Activated B cell treated with CpG ODN at 0.5 μM for 24 hours (primary cell): ENCODE measurements around the gene FHAD1. TPM values are rescaled to one million over a fixed set of nuclear protein-coding genes. Genes with fewer than 3 reads are reported as not detected.

Experiments used
- ATAC-seq: fragments of 200-7000 bp; cut with Tn5 transposase; one replicate; pipeline ENCODE4 v1.10.0; 2021; ENCODE audit warnings: low read depth, mild to moderate bottlenecking, moderate library complexity
- CTCF ChIA-PET: fragments of 350-600 bp; sonication (Branson Sonifier 250); formaldehyde crosslinking; loops from one replicate; lab custom pipeline; 2021; ENCODE audit warnings: antibody characterized with exemption; lab: Charles Lee
- POLR2A ChIA-PET: fragments of 350-600 bp; sonication (Branson Sonifier 250); formaldehyde crosslinking; loops from one replicate; lab custom pipeline; 2021; ENCODE audit warnings: antibody characterized with exemption; lab: Charles Lee
- DNase-seq: peaks from one replicate; pipeline ENCODE4 v3.0.0; 2022
- H3K27ac Mint-ChIP-seq: one replicate; pipeline ENCODE4 v1.8.0; 2020; ENCODE audit warnings: mixed read lengths
- H3K27me3 Mint-ChIP-seq: one replicate; pipeline ENCODE4 v1.8.0; 2021; ENCODE audit warnings: mixed read lengths
- H3K36me3 Mint-ChIP-seq: one replicate; pipeline ENCODE4 v1.8.0; 2021; ENCODE audit warnings: low read depth, mixed read lengths
- H3K4me1 Mint-ChIP-seq: one replicate; pipeline ENCODE4 v1.8.0; 2021; ENCODE audit warnings: mixed read lengths
- H3K4me3 Mint-ChIP-seq: one replicate; pipeline ENCODE4 v1.8.0; 2020; ENCODE audit warnings: mild to moderate bottlenecking, mixed read lengths
- H3K9me3 Mint-ChIP-seq: one replicate; pipeline ENCODE4 v1.8.0; 2020; ENCODE audit warnings: mixed read lengths
- CTCF ChIP-seq: fragments of 200-600 bp; IDR thresholded peaks from one replicate; pipeline ENCODE4 v1.8.0; 2022; ENCODE audit warnings: antibody characterized with exemption, mild to moderate bottlenecking
- intact Hi-C: fragments of 100-400 bp; cut with micrococcal nuclease; formaldehyde crosslinking; loops from one replicate; pipeline ENCODE4 v1.15.1; 2024
- total RNA-seq: library from RNA; stranded (reverse); gene quantifications from 2 replicates; pipeline ENCODE4 v1.2.3, GENCODE V29; 2022

Gene FHAD1
- total RNA-seq, 1 donor from 2014 or later: not detected

DNA sequence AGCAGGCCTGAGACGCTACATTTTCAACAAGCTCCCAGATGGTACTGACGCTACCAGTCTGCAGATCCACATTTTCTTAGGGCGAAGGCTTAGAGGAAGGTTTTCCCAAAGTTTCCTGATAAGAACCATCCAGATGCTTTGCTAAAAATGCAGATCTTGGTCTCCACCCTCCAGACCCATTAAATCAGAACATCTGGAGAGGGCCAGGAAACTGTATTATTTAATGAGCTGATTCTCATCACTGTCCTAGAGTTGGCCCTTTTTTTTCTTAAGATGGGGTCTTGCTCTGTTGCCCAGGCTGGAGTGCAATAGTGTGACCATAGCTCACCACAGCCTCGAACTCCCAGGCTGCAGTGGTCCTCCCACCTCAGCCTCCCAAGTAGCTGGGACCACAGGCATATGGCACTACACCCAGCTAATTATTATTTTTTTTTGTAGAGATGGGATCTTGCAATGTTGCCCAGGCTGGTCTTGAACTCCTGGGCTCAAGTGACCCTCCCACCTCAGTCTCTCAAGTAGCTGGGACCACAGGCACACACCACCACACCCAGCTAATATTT, 95.5 kb downstream of the FHAD1 start:
- H3K4me1 Mint-ChIP-seq: peaks cover 12% of the 10 kb centered on the region
- CTCF ChIA-PET: no interaction called here

GRCh38 chr1:15343099-15343498, 96.1 kb downstream of the FHAD1 start:
- no peaks in the 10 kb centered on the region for H3K36me3 Mint-ChIP-seq
- H3K27me3 Mint-ChIP-seq: peaks cover 34% of the 10 kb centered on the region
- ChIA-PET POLR2A (interaction anchor here (0.6 kb wide), 1 partner anchor 260 kb away, joined by 4 read pairs; no protein-coding TSS in a partner anchor), CTCF (no interaction called here)
- intact Hi-C loops: no loop called here
- H3K4me1 Mint-ChIP-seq: peaks cover 12% of the 10 kb centered on the region
- H3K4me3 Mint-ChIP-seq: no peak overlapping the region
- ATAC-seq: no peak
- no peak for TF ChIP-seq CTCF
- DNase-seq: no peak
- no peak overlapping the region for H3K27ac Mint-ChIP-seq
- H3K9me3 Mint-ChIP-seq: no peaks in the 10 kb centered on the region

More for the DNA sequence above, 95.5 kb downstream of the FHAD1 start:
- POLR2A ChIA-PET: interaction anchor here (0.6 kb wide), 1 partner anchor 261 kb away, joined by 4 read pairs; no protein-coding TSS in a partner anchor
- DNase-seq (no peak), ATAC-seq (no peak)
- Mint-ChIP-seq H3K36me3 (no peaks in the 10 kb centered on the region), H3K27ac (no peak overlapping the region), H3K9me3 (no peaks in the 10 kb centered on the region), H3K4me3 (no peak overlapping the region), H3K27me3 (peaks cover 31% of the 10 kb centered on the region)
- intact Hi-C loops: no loop called here
- TF ChIP-seq CTCF: no peak

- Mint-ChIP-seq H3K4me3 (no peak overlapping the region), H3K9me3 (no peaks in the 10 kb centered on the region), H3K36me3 (no peaks in the 10 kb centered on the region), H3K27ac (no peak overlapping the region), H3K4me1 (peaks cover 12% of the 10 kb centered on the region), H3K27me3 (peaks cover 28% of the 10 kb centered on the region)
- DNase-seq: no peak
- intact Hi-C loops: no loop called here
- POLR2A ChIA-PET: no interaction called here
- no peak for TF ChIP-seq CTCF
- CTCF ChIA-PET: no interaction called here
- ATAC-seq: no peak
Measured at GRCh38 chr1:15343729-15344128, 96.7 kb downstream of the FHAD1 start.

GRCh38 chr1:15344380-15344779, 97.4 kb downstream of the FHAD1 start:
- Mint-ChIP-seq H3K27me3 (peaks cover 31% of the 10 kb centered on the region), H3K9me3 (no peaks in the 10 kb centered on the region), H3K4me3 (no peak overlapping the region), H3K4me1 (peaks cover 12% of the 10 kb centered on the region), H3K36me3 (no peaks in the 10 kb centered on the region), H3K27ac (no peak overlapping the region)
- ATAC-seq: no peak
- no peak for TF ChIP-seq CTCF
- CTCF ChIA-PET: no interaction called here
- intact Hi-C loops: no loop called here
- POLR2A ChIA-PET: no interaction called here
- no peak for DNase-seq

DNA sequence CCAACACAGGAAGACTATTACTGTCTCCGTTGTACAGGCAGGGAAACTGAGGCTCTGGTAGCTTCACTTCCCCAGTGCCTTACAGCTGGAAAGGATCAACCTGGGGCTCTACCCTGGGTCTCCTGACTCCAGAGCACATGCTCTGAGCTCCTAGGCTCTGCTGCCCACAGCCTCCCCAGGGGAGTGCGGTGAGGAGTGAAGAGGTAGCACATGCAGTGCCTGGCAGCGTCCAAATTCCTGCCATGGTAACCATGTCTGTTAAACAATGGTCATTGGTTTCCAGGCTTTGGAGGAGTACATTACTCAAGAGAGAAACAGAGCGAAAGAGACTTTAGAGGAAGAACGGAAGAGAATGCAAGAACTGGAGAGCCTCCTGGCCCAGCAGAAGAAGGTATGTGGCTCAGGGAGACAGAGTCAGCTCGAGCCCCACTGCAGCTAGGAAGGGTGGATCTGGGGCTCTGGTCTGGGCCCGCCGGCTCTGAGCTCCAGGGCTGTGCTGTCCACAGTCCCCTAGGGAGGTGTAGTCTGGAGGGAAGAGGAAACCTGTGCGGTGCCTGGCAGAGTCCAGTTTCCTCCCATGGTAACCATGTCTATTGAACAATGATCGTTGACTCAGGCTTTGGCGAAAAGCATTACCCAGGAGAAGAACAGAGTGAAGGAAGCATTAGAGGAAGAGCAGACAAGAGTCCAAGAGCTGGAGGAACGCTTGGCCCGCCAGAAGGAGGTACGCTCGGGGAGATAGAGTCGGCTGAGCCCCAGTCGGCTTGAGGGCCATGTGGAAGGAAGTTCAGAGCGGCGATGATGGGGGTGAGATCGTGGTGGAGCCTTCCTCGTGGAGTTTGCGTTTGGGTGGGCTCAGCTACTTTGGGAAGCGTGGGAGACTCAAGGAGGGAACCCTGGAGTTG, 98.0 kb downstream of the FHAD1 start:
- no peak for TF ChIP-seq CTCF
- intact Hi-C loops: no loop called here
- no peak for DNase-seq
- Mint-ChIP-seq H3K4me3 (no peak overlapping the region), H3K4me1 (peaks cover 12% of the 10 kb centered on the region), H3K9me3 (no peaks in the 10 kb centered on the region), H3K27ac (no peak overlapping the region), H3K36me3 (no peaks in the 10 kb centered on the region), H3K27me3 (peaks cover 31% of the 10 kb centered on the region)
- POLR2A ChIA-PET: no interaction called here
- no peak for ATAC-seq
- CTCF ChIA-PET: no interaction called here
